Neural cell (in vitro differentiated cells): Measurements from ENCODE around the gene PARD3B. TPM values are rescaled to one million over a fixed set of nuclear protein-coding genes. Genes with fewer than 3 reads are reported as not detected.

Source experiments
- H2AFZ ChIP-seq: fragments of 200-600, 300-800 bp; sonication (generic), shearing (Covaris generic); 2 replicates; pipeline ENCODE4 v1.6.0; 2014; ENCODE audit warnings: low read depth, mild to moderate bottlenecking, antibody characterized with exemption, low read length, moderate library complexity
- H3F3A ChIP-seq: fragments of 200-600 bp; shearing (Covaris generic); 2 replicates; pipeline ENCODE4 v1.6.1; 2016; ENCODE audit warnings: mild to moderate bottlenecking, moderate library complexity, mixed read lengths, antibody characterized with exemption, low read length; ENCODE audit not compliant: insufficient read depth, poor library complexity, severe bottlenecking
- H3K27ac ChIP-seq: fragments of 200-600, 300-800 bp; sonication (generic), shearing (Covaris generic); 2 replicates; pipeline ENCODE4 v1.5.1; 2014; ENCODE audit warnings: mild to moderate bottlenecking, low read length, moderate library complexity
- H3K27me3 ChIP-seq: fragments of 300-800, 200-600 bp; sonication (generic), shearing (Covaris generic); 2 replicates; pipeline ENCODE4 v1.6.0; 2014; ENCODE audit warnings: mild to moderate bottlenecking, low read depth, low read length, moderate library complexity; ENCODE audit not compliant: insufficient read depth
- H3K36me3 ChIP-seq: fragments of 300-800, 200-600 bp; sonication (generic), shearing (Covaris generic); 2 replicates; pipeline ENCODE4 v1.5.1; 2014; ENCODE audit warnings: mild to moderate bottlenecking, antibody characterized with exemption, low read length, moderate library complexity; ENCODE audit not compliant: insufficient read depth
- H3K4me2 ChIP-seq: fragments of 300-800, 200-600 bp; sonication (generic), shearing (Covaris generic); 2 replicates; pipeline ENCODE4 v1.6.0; 2014; ENCODE audit warnings: mild to moderate bottlenecking, low read length
- H3K4me3 ChIP-seq: fragments of 300-800, 200-600 bp; sonication (generic), shearing (Covaris generic); 2 replicates; pipeline ENCODE4 v1.5.1; 2014; ENCODE audit warnings: mild to moderate bottlenecking, low read length, moderate library complexity
- H3K79me2 ChIP-seq: fragments of 200-600 bp; shearing (Covaris generic); replicated peaks from 2 replicates; pipeline ENCODE4 v1.6.0; 2014; ENCODE audit warnings: mild to moderate bottlenecking, low read length, moderate library complexity; ENCODE audit not compliant: insufficient read depth
- H3K9ac ChIP-seq: fragments of 300-800, 200-600 bp; sonication (generic), shearing (Covaris generic); 2 replicates; pipeline ENCODE4 v1.6.1; 2016; ENCODE audit warnings: mild to moderate bottlenecking, low read length, mixed read lengths
- H3K9me2 ChIP-seq: fragments of 200-600 bp; shearing (Covaris generic); 2 replicates; pipeline ENCODE4 v1.6.1; 2016; ENCODE audit warnings: mild to moderate bottlenecking, low read length, mixed read lengths; ENCODE audit not compliant: insufficient read depth
- H3K9me3 ChIP-seq: fragments of 200-600, 300-800 bp; sonication (generic), shearing (Covaris generic); 2 replicates; pipeline ENCODE4 v1.6.1; 2016; ENCODE audit warnings: mild to moderate bottlenecking, mixed run types, low read length, moderate library complexity, mixed read lengths
- H4K20me1 ChIP-seq: fragments of 200-600 bp; shearing (Covaris generic); 2 replicates; pipeline ENCODE4 v1.6.1; 2016; ENCODE audit warnings: mild to moderate bottlenecking, mixed run types; ENCODE audit not compliant: insufficient read depth
- EP300 ChIP-seq: fragments of 450-650 bp; conservative IDR thresholded peaks from 2 replicates; pipeline ENCODE4 v1.6.1; 2014; ENCODE audit warnings: antibody characterized with exemption, mild to moderate bottlenecking, moderate library complexity; ENCODE audit not compliant: poor library complexity, severe bottlenecking
- EZH2 ChIP-seq: fragments of 200-600, 300-800 bp; shearing (Covaris generic), sonication (generic); IDR thresholded peaks from 2 replicates; pipeline ENCODE4 v1.6.1; 2014; ENCODE audit warnings: antibody characterized with exemption, low read length, borderline replicate concordance, mild to moderate bottlenecking; ENCODE audit not compliant: insufficient read depth, poor library complexity, severe bottlenecking
- MXI1 ChIP-seq: fragments of 450-650 bp; conservative IDR thresholded peaks from 2 replicates; pipeline ENCODE4 v1.6.1; 2014; ENCODE audit warnings: antibody characterized with exemption, mild to moderate bottlenecking; ENCODE audit not compliant: poor library complexity, severe bottlenecking
- POLR2AphosphoS5 ChIP-seq: IDR thresholded peaks from 2 replicates; pipeline ENCODE4 v1.6.1; 2012
- RAD21 ChIP-seq: fragments of 450-650 bp; conservative IDR thresholded peaks from 2 replicates; pipeline ENCODE4 v1.6.1; 2014; ENCODE audit warnings: antibody characterized with exemption, mild to moderate bottlenecking, moderate library complexity
- SMC3 ChIP-seq: fragments of 450-650 bp; conservative IDR thresholded peaks from 2 replicates; pipeline ENCODE4 v1.6.1; 2014; ENCODE audit warnings: antibody characterized with exemption, mild to moderate bottlenecking, moderate library complexity; ENCODE audit not compliant: poor library complexity
- TAF1 ChIP-seq: IDR thresholded peaks from 2 replicates; pipeline ENCODE4 v1.6.1; 2012; ENCODE audit warnings: low read depth
- polyA plus RNA-seq: library from polyadenylated mRNA; depleted of rRNA; stranded (reverse); fragments of >200 nt; gene quantifications from 2 replicates; pipeline ENCODE4 v1.2.3, GENCODE V29; 2014
- TF ChIP-seq, protein P1 (sequence below): fragments of 450-650 bp; IDR thresholded peaks from 2 replicates; pipeline ENCODE4 v1.5.1; 2014; ENCODE audit warnings: antibody characterized with exemption, mild to moderate bottlenecking, moderate library complexity; ENCODE audit not compliant: poor library complexity, severe bottlenecking
- TF ChIP-seq, protein P2 (sequence below): IDR thresholded peaks from 2 replicates; pipeline ENCODE4 v1.6.1; 2012; ENCODE audit warnings: borderline replicate concordance

Gene PARD3B
- polyA plus RNA-seq, 1 donor from 2014 or later: 0.54 TPM

DNA sequence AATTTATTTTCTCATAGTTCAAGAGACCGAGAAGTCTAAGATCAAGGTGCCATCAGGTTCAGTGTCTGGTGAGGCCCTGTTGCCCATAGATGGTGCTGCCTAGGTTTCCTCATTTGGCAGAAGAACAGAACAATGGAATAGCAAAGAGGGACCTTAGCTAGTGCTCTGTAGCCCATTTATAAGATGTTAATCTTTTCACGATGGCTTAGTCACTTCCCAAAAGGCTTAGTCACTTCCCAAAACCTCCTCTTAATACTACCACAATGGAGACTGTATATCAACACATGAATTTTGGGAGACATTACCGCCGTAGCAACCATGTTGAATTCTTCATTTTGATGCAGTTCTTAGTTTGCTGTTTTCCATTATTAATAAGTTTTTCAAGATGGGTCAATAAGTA is 890.7 kb downstream of the PARD3B start:
- no peaks in the 10 kb centered on the region for H4K20me1 ChIP-seq
- no peaks in the 10 kb centered on the region for H3K9me3 ChIP-seq
- no peak overlapping the region for H3K9ac ChIP-seq
- H3K36me3 ChIP-seq: no peaks in the 10 kb centered on the region
- no peaks in the 10 kb centered on the region for H3K79me2 ChIP-seq
- no peak overlapping the region for H3K4me2 ChIP-seq
- TF ChIP-seq, protein P1, sequence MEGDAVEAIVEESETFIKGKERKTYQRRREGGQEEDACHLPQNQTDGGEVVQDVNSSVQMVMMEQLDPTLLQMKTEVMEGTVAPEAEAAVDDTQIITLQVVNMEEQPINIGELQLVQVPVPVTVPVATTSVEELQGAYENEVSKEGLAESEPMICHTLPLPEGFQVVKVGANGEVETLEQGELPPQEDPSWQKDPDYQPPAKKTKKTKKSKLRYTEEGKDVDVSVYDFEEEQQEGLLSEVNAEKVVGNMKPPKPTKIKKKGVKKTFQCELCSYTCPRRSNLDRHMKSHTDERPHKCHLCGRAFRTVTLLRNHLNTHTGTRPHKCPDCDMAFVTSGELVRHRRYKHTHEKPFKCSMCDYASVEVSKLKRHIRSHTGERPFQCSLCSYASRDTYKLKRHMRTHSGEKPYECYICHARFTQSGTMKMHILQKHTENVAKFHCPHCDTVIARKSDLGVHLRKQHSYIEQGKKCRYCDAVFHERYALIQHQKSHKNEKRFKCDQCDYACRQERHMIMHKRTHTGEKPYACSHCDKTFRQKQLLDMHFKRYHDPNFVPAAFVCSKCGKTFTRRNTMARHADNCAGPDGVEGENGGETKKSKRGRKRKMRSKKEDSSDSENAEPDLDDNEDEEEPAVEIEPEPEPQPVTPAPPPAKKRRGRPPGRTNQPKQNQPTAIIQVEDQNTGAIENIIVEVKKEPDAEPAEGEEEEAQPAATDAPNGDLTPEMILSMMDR: no peak
- no peak for TF ChIP-seq MXI1
- TF ChIP-seq SMC3: no peak
- no peak for TF ChIP-seq RAD21
- no peak for TF ChIP-seq EZH2
- TF ChIP-seq, protein P2, sequence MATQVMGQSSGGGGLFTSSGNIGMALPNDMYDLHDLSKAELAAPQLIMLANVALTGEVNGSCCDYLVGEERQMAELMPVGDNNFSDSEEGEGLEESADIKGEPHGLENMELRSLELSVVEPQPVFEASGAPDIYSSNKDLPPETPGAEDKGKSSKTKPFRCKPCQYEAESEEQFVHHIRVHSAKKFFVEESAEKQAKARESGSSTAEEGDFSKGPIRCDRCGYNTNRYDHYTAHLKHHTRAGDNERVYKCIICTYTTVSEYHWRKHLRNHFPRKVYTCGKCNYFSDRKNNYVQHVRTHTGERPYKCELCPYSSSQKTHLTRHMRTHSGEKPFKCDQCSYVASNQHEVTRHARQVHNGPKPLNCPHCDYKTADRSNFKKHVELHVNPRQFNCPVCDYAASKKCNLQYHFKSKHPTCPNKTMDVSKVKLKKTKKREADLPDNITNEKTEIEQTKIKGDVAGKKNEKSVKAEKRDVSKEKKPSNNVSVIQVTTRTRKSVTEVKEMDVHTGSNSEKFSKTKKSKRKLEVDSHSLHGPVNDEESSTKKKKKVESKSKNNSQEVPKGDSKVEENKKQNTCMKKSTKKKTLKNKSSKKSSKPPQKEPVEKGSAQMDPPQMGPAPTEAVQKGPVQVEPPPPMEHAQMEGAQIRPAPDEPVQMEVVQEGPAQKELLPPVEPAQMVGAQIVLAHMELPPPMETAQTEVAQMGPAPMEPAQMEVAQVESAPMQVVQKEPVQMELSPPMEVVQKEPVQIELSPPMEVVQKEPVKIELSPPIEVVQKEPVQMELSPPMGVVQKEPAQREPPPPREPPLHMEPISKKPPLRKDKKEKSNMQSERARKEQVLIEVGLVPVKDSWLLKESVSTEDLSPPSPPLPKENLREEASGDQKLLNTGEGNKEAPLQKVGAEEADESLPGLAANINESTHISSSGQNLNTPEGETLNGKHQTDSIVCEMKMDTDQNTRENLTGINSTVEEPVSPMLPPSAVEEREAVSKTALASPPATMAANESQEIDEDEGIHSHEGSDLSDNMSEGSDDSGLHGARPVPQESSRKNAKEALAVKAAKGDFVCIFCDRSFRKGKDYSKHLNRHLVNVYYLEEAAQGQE: no peak
- TF ChIP-seq POLR2AphosphoS5: no peak
- TF ChIP-seq EP300: no peak
- no peak for TF ChIP-seq TAF1
- no peak overlapping the region for H3K27ac ChIP-seq
- H3K27me3 ChIP-seq: no peaks in the 10 kb centered on the region
- no peak overlapping the region for H2AFZ ChIP-seq
- no peaks in the 10 kb centered on the region for H3K9me2 ChIP-seq
- H3K4me3 ChIP-seq: no peak overlapping the region
- H3F3A ChIP-seq: no peaks in the 10 kb centered on the region

DNA sequence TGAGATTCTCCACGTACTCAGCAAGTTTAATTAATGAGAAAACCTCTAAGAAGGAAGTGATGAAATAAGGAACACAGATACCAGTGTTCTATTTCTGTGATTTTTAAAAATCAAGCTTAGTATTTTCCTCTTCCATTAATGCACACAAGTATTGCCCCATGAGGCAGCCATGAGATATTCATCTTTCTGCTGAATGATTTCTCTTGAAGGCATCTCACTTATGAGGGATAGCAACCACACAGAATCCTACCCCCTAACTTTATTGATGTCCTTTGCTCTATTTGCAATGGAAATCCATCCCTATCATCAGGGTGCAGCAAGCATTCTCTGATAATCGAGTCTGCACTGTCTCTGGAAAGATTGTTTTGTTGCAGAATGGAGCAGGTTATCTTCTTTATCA is 893.0 kb downstream of the PARD3B start:
- H3K79me2 ChIP-seq: no peaks in the 10 kb centered on the region
- H3K4me3 ChIP-seq: no peak overlapping the region
- no peaks in the 10 kb centered on the region for H3K36me3 ChIP-seq
- no peak overlapping the region for H2AFZ ChIP-seq
- no peaks in the 10 kb centered on the region for H4K20me1 ChIP-seq
- H3K9ac ChIP-seq: no peak overlapping the region
- no peak for TF ChIP-seq SMC3
- no peak for TF ChIP-seq EP300
- no peak for TF ChIP-seq EZH2
- TF ChIP-seq POLR2AphosphoS5: no peak
- TF ChIP-seq, protein P1: no peak
- no peak for TF ChIP-seq RAD21
- no peak for TF ChIP-seq MXI1
- no peak for TF ChIP-seq TAF1
- TF ChIP-seq, protein P2: no peak
- H3F3A ChIP-seq: no peaks in the 10 kb centered on the region
- no peak overlapping the region for H3K27ac ChIP-seq
- H3K27me3 ChIP-seq: no peaks in the 10 kb centered on the region
- H3K4me2 ChIP-seq: no peak overlapping the region
- no peaks in the 10 kb centered on the region for H3K9me2 ChIP-seq
- H3K9me3 ChIP-seq: no peaks in the 10 kb centered on the region
